ENCODE measurements around the gene OGFRL1.

OGFRL1 gene

GRCh38 chr6:71287926-71288227 lies 734 bp upstream of the OGFRL1 start:
- DNase-seq: peak; percentile 79

GRCh38 chr6:71289039-71289801 lies 609 bp downstream of the OGFRL1 start:
- peak; percentile 32 for DNase-seq

- DNase-seq: no peak
Observed at GRCh38 chr6:71289802-71290175, 1.2 kb downstream of the OGFRL1 start.

GRCh38 chr6:71290611-71291010 lies 2.0 kb downstream of the OGFRL1 start:
- no peak for DNase-seq

DNA sequence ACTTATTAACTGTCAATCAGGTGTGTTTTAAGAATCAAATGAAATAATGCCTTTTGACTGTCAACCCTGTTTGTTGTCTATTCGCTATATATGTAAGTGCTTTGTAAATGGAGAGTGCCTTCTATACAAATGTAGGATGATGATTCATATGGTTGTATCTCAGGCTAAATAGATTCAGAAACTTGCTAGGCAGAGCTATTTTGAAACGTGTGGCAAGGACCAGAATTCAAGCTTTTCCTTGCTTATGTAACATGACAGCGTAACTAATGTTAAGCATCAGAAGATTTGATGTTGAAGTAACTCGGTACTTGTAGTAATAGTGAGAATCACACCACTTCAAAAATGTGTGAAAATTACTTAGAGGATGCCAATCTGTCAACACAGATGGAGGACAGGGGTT lies 3.4 kb downstream of the OGFRL1 start:
- no peak for DNase-seq

DNA sequence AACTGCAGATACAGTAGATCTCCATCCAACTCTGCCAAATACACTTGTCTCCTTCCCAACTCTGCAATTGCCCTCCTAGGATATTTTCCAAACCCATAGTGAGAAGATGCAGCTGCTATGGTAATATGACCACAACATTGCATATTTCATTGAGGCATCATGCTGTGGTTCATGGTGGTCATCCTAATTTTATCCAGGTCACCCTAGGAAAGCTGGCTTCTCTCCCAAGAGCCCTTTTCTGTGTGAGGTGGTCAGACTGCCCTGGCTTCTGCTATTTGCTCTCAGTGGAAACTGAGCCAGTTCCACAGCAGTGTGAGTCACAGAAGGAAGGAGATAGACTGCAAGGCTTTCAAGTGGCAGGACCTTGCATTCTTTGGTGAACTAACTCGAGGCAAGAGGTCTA lies 5.5 kb downstream of the OGFRL1 start:
- no peak for DNase-seq

GRCh38 chr6:71298459-71298858 lies 9.8 kb downstream of the OGFRL1 start:
- no peak for DNase-seq

DNA sequence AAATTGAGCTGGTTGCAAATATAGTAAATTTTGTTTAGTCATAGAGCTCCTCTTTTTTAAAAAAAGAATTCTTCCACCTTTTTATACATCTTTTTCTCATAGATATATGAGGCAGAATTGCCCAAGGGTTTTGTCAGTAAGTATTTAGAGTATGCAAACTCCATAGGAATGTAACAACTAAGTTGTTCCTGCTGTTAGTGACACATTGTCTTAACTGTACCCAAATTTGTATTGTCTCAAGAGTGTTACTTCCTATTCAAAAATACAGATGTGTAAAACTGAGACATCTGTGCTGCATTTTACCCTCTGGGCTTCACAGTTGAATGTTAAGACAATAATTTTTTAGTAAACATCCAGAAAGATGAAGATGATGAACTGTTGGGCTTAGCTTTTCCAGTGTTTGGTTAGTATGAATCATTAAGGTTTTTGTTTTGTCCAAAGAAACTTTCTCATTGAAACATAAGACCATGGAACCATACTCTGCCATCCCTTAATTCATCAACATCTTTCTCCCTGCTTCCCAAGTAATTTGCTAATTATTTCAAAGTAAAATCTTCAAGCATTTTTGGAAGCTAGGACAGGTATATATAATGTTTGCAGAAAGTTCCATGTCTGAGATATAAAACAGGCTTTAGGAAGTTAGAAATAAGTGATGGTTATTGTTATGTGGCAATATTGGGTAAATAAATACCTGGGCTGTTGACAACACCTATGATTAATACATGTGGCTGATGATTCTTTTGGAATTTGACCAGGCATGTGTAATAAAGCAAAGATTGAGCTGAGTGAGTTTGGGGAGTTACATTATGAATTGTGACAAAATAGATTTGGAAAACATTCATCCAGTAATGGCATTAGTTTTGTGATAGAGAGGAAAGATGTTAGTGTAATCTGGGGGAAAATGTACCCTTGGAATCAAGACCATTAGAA lies 11.2 kb downstream of the OGFRL1 start:
- DNase-seq: no peak

DNA sequence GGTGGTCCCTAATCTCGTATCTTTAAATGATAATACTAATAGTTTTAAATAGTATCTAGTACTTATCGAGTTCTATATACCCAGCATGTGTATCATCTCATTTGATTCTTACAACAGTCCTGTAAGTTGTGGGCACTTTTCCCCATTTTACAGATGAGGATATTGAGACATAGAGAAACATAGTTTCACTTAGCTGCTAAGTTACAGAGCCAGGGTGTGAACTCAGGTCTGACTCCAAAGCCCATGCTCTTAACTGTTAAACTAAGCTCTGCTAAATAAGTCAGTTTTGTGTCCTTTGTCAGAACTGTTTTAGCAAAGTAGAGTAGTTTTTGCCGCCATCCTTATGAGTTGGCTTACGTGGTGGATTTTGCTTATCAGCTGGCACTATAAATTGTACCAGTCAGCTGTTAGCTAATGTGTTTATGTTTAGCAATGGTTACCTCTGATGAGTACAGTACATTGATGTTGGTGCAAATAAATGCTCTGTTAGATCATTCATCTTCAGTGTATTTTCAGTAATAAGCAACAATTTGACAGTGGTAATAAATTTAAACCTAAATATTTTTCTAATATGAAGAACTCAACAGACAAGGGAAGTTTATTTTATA lies 12.1 kb downstream of the OGFRL1 start:
- no peak for DNase-seq

GRCh38 chr6:71301546-71301945 lies 12.9 kb downstream of the OGFRL1 start:
- no peak for DNase-seq

GRCh38 chr6:71309656-71310055 lies 21.0 kb downstream of the OGFRL1 start:
- DNase-seq: no peak

- no peak for DNase-seq
Observed at GRCh38 chr6:71310261-71310660, 21.6 kb downstream of the OGFRL1 start.

GRCh38 chr6:71312089-71312488 lies 23.5 kb downstream of the OGFRL1 start:
- no peak for DNase-seq

- DNase-seq: no peak
Observed at GRCh38 chr6:71317441-71317840, 28.8 kb downstream of the OGFRL1 start.

GRCh38 chr6:71320041-71320440 lies 31.4 kb downstream of the OGFRL1 start:
- DNase-seq: no peak

- peak; percentile 3 for DNase-seq
Observed at GRCh38 chr6:71321314-71321713, 32.7 kb downstream of the OGFRL1 start.

GRCh38 chr6:71324194-71324785 lies 35.7 kb downstream of the OGFRL1 start:
- DNase-seq: no peak

- DNase-seq: no peak
Observed at GRCh38 chr6:71326611-71327010, 38.0 kb downstream of the OGFRL1 start.

DNA sequence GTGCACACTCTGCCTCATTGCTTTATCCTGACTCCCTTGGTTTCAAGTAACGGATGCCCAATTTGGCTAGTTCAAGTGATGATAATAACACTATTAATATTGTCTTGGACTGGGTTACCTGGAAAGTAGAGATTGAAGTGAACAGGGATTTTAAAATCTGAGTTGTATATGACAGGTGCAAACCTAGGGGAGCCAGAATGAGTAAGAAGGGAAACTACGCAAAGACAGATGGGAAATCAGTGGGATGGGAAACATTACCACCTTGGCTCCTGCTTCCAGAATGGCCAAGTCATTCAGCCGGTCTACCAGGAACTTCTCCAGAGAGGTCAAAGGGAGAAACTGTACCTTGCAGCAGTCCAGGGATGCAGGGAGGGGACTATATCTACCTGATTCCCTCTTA lies 41.9 kb downstream of the OGFRL1 start:
- no peak for DNase-seq

GRCh38 chr6:71332012-71332411 lies 43.4 kb downstream of the OGFRL1 start:
- DNase-seq: no peak

- DNase-seq: no peak
Observed at GRCh38 chr6:71333050-71333449, 44.4 kb downstream of the OGFRL1 start.

DNA sequence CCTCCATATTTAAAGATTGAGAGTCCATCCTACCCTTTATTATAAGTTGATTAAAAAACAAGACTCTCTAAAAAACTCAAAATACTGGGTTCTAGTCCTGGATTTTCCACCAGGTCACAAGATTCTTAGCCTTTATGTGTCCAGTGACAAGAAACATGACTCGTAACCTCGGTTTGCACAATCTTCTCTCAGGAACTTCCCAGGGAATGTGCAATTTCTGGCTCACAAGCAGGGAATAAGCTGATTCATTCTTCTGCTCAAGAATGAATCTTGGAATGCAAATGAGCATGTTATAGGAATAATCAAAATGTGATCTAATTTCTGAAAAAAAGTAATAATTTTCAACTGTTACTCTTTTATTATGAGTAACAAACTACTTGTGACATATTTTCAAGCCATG lies 45.1 kb downstream of the OGFRL1 start:
- no peak for DNase-seq

DNA sequence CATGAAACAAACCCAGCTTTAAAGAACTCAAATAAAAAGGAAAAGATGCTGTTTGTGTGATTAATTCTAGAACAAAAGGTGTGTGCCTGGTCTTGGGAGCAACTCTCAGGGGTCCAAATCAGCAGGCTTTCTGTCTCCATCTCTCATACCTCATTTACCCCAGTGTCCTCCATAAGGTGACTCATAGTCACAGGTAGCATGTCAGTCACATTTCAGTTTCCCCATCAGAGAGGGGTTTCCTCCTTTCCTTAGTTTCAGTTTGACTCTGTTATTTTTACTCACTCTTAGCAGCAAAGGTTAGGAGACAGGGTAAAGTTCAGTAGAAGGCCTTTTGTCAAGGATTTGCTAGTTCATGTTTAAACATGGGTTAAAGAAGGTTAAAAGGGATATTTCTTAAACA lies 46.2 kb downstream of the OGFRL1 start:
- DNase-seq: no peak

GRCh38 chr6:71335544-71335943 lies 46.9 kb downstream of the OGFRL1 start:
- no peak for DNase-seq

Measured in DMS79 treated with DMSO at 0.1 percent for 48 hours (cell line).